Uterus (tissue), 4 donors: ENCODE results near the gene LHX2. TPM values are rescaled to one million over a fixed set of nuclear protein-coding genes. Genes with fewer than 3 reads are reported as not detected.

Experiments
- DNase-seq, 2 donors: peaks; one replicate each; pipeline ENCODE4 v3.0.0-alpha.2; 2019 to 2020
- H3K27ac ChIP-seq, 2 donors: fragments of 200-600 bp; sonication (generic); 1 replicate in 1 of 2; 2 replicates in 1 of 2; pipeline ENCODE4 v1.5.1; 2016 to 2018
- H3K27me3 ChIP-seq, 2 donors: fragments of 200-600 bp; sonication (generic); one replicate each; pipeline ENCODE4 v1.5.1; 2018 to 2019; ENCODE audit warnings: control low read depth in 1 of 2
- H3K36me3 ChIP-seq, 2 donors: fragments of 200-600 bp; sonication (generic); one replicate each; pipeline ENCODE4 v1.5.1; 2019; ENCODE audit warnings: control low read depth in 1 of 2
- H3K4me1 ChIP-seq, 2 donors: fragments of 200-600 bp; sonication (generic); one replicate each; pipeline ENCODE4 v1.5.1; 2018 to 2019; ENCODE audit warnings: control low read depth in 1 of 2
- H3K4me3 ChIP-seq, 2 donors: fragments of 200-600 bp; sonication (generic); 1 replicate in 1 of 2; 2 replicates in 1 of 2; pipeline ENCODE4 v1.5.1; 2018 to 2019; ENCODE audit warnings: mild to moderate bottlenecking in 1 of 2
- H3K9me3 ChIP-seq, 2 donors: fragments of 200-600 bp; sonication (generic); one replicate each; pipeline ENCODE4 v1.5.1; 2019; ENCODE audit warnings: control low read depth in 1 of 2
- CTCF ChIP-seq, 4 experiments: fragments of 200-600 bp in 2 of 4; fragments of 450-650 bp in 2 of 4; sonication (generic) in 2 of 4; IDR thresholded peaks; one replicate each; pipeline ENCODE4 v1.5.1; 2016 to 2019; ENCODE audit warnings: antibody characterized with exemption in 4 of 4, mild to moderate bottlenecking in 2 of 4, moderate library complexity in 1 of 4
- POLR2A ChIP-seq, 2 donors: fragments of 450-650 bp; IDR thresholded peaks; one replicate each; pipeline ENCODE4 v1.6.1; 2016; ENCODE audit warnings: antibody characterized with exemption in 2 of 2, mild to moderate bottlenecking in 1 of 2, moderate library complexity in 1 of 2
- intact Hi-C: fragments of 100-400 bp; cut with DNase I; formaldehyde crosslinking; loops from one replicate; pipeline ENCODE4 v1.15.1; 2023; ENCODE audit warnings: low total_unique reads
- total RNA-seq, 4 donors: library from RNA; depleted of rRNA in 3 of 4; stranded (reverse); fragments of >200 nt in 3 of 4; gene quantifications; one replicate each; pipeline versions ENCODE4 v1.1.0 to v1.2.4, GENCODE V29; 2014 to 2023
- donor health status: DM: yes; HTN: yes; CAD: no.

The LHX2 gene
- total RNA-seq, 4 donors from 2014 or later, result 0.14 TPM; not detected in 3

GRCh38 chr9:124010303-124010664 is 1.3 kb upstream of the LHX2 start:
- Histone ChIP-seq H3K9me3 (no peaks in the 10 kb centered on the region), H3K27ac (no peak overlapping the region), H3K4me1 (peaks cover 0 to 32% of the 10 kb centered on the region in 2 donors), H3K36me3 (no peaks in the 10 kb centered on the region), H3K4me3 (no peak overlapping the region), H3K27me3 (peaks cover 32 to 89% of the 10 kb centered on the region in 2 donors)
- no peak for DNase-seq
- intact Hi-C loops, result no loop called here
- TF ChIP-seq POLR2A (IDR thresholded peaks at IDR 0.05), result no peak
- TF ChIP-seq CTCF (IDR thresholded peaks at IDR 0.05), result no peak

- TF ChIP-seq POLR2A (IDR thresholded peaks at IDR 0.05) (no peak), CTCF (IDR thresholded peaks at IDR 0.05) (no peak)
- H3K9me3 ChIP-seq, result no peaks in the 10 kb centered on the region
- peaks cover 37 to 89% of the 10 kb centered on the region in 2 donors for H3K27me3 ChIP-seq
- no peak overlapping the region for H3K27ac ChIP-seq
- H3K4me3 ChIP-seq, result no peak overlapping the region
- H3K4me1 ChIP-seq, result peaks cover 0 to 32% of the 10 kb centered on the region in 2 donors
- intact Hi-C loops, result no loop called here
- DNase-seq, result no peak
- no peaks in the 10 kb centered on the region for H3K36me3 ChIP-seq
Measured at GRCh38 chr9:124010665-124011321, 775 bp upstream of the LHX2 start.

GRCh38 chr9:124012368-124013301 is 1.1 kb downstream of the LHX2 start:
- Histone ChIP-seq H3K4me1 (peaks cover 0 to 37% of the 10 kb centered on the region in 2 donors), H3K27me3 (peaks cover 52 to 89% of the 10 kb centered on the region in 2 donors), H3K36me3 (no peaks in the 10 kb centered on the region), H3K4me3 (no peak overlapping the region), H3K27ac (no peak overlapping the region), H3K9me3 (no peaks in the 10 kb centered on the region)
- intact Hi-C loops, result no loop called here
- TF ChIP-seq CTCF (IDR thresholded peaks at IDR 0.05) (no peak), POLR2A (IDR thresholded peaks at IDR 0.05) (no peak)
- DNase-seq, result no peak

- Histone ChIP-seq H3K4me3 (no peak overlapping the region), H3K9me3 (no peaks in the 10 kb centered on the region), H3K4me1 (peaks cover 0 to 34% of the 10 kb centered on the region in 2 donors), H3K36me3 (no peaks in the 10 kb centered on the region), H3K27ac (no peak overlapping the region), H3K27me3 (peaks cover 56 to 86% of the 10 kb centered on the region in 2 donors)
- TF ChIP-seq CTCF (IDR thresholded peaks at IDR 0.05) (no peak), POLR2A (IDR thresholded peaks at IDR 0.05) (no peak)
- intact Hi-C loops, result no loop called here
- DNase-seq, result no peak
Measured at GRCh38 chr9:124013309-124014210, 2.0 kb downstream of the LHX2 start.
